IPS-NIHi7 (cell line): Measurements from ENCODE around the gene TYROBP.
"Not testable (repeated sequence)": the region's sequence is repeated elsewhere in the genome, so short reads cannot be mapped to it uniquely, and the experiment has no call there.

Source experiments
- DNase-seq: peaks from one replicate; pipeline ENCODE4 v3.0.0; 2012; ENCODE audit warnings: mixed read lengths; ENCODE audit errors: extremely low spot score

The TYROBP gene

DNA sequence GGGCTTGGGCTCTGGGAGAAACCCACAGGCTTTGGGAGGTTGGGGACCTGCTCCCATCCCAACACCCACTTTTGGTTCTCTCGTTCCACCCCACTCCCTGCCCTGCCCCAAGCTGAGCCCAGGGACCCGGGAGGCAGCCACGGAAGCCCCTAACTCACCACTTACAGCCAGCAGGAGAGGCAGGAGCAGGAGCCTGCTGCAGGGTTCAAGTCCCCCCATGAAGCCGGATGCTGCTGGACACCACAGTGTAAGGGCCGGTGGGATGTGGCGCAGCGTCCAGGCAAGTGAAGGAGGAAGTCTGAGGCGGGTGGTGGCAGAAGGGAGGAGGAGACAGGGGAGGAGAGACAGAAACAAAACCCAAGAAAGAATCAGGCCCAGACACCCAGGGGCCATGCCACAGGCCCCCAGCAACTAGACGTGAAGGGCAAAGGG lies at the start of gene TYROBP:
Gene TYROBP, minus strand, starts transcription at position 286 of the 432 bp plus-strand sequence. Its CDS starts 67 bp downstream, at position 219.
- DNase-seq, result no peak

DNA sequence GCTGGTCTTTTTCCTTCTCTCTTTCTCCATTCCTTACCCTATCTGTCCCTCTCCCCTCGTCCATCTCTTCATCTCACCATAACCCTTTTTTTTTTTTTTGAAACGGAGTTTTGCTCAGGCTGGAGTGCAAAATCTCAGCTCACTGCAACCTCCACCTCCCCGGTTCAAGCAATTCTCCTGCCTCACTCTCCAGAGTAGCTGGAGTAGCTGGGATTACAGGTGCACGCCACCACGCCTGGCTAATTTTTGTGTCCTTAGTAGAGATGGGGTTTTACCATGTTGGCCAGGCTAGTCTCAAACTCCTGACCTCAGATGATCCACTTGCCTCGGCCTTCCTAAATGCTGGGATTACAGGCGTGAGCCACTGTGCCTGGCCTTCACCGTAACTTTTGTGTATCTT lies 49.3 kb upstream of the TYROBP start:
- not testable (repeated sequence) for DNase-seq

- DNase-seq, result no peak
These were observed 48.0 kb upstream of the TYROBP start for GRCh38 chr19:35955881-35956634.

DNA sequence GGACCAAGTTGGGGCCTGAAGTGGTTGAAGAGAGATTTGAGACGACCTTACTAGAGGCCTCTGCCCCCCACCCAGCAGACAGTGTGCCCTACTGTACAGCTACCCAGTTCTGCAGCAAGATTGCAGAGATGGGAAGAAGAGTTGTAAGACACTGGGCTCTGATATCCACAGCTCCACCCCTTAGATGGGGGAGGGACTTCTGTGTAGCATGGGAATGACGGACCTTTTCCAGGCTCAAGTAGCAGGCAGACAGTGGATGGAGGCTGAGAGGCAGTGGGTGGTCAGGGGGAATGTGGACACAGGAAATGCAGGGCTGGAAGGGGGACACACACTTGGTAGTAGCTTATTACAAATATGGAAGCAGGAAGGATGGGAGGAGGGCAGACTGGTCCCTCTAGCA lies 41.0 kb upstream of the TYROBP start:
- peak; percentile 48 for DNase-seq

DNA sequence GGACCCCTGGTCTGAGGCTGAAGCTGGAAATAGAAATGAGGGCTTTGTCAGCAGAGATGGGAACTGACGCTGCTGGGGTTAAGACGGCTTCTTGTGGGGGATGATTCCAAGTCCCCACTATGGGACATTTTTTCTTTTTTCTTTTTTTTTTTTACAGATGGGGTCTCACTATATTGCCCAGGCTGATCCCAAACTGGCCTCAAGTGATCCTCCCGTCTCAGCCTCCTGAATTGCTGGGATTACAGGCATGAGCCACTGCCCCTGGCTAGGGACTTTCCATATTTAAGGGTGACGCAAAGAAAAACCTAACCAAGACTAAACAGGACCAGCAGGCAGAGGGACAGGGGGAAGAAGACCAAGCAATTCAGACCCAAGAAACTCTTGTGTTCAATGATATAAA lies 38.1 kb upstream of the TYROBP start:
- no peak for DNase-seq

DNA sequence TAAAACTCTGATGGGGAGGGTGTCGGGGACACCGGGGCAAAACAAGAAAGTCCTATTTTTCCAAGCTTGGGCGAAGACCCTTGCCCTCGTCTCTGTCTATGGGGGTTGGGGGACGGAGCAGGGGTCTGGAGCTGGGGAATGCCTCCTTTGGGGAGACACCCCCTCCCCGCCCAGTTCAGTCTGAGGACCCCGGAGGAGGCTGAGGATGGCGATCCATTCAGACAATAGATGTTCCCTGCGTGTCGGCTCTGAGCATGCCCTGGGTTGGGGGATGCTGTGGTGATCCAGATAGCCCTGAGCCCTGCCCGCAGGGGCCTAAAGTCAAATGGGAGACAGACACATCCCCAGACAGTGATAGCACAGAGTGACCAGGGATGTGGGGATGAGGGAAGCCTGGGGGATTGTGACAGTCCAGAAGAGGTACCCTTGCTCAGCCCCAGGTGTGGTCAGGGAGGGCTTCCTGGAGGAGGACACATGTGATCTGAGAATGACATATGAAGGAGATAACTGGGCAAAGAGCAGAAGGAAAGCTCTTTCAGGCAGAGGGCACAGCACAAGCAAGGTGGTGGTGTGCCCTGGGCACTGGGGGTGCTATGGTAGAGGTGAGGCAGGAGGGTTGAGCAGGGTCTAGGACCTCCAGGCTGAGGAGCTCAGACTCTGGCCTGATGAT lies 37.2 kb upstream of the TYROBP start:
- no peak for DNase-seq

- DNase-seq, result no peak
These were observed 36.5 kb upstream of the TYROBP start for GRCh38 chr19:35944556-35944955.

DNA sequence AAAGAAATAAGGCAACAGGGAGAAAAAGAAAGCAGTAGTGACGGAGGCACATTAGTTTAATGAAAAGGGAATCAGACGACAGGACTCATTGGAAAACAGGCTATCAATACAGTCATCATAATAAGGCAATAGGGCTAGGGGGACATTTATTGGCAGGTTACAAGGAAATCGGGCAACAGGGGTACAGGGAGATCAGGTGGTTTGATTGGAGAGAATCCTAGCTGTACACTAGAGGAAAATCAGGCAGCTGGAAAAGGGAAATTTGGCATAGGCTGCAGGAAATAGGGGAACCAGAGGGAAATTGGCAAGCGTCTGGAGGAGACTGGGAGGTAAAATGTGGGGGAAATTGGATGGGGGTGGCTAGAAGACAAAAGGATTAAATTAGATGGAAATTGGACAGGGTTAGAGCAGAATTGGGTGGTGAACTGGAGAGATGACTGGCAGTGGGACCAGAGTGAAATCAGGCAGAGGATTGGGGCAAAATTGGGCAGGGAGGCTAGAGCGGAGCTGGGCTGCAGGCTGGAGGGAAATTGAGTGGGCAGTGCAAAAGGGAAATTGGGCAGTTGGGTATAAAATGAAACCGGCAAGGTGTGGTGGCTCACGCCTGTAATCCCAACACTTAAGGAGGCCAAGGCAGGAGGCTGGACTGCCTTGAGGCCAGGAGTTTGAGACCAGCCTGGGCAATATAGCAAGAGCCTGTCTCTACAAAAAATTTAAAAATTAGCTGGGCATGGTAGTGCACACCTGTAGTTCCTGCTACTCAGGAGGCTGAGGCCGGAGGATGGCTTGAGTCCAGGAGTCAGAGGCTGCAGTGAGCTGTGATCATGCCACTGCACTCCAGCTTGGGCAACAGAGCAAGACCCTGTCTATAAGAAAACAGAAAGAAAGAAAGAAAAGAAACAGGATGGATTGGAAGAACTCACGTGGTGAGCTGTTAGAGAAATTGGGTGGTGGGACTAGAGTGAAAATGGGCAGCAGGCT lies 35.5 kb upstream of the TYROBP start:
- no peak for DNase-seq

- DNase-seq, result no peak
These were observed 34.1 kb upstream of the TYROBP start for GRCh38 chr19:35942235-35942634.

- DNase-seq, result no peak
These were observed 32.7 kb upstream of the TYROBP start for GRCh38 chr19:35940839-35941238.

GRCh38 chr19:35940078-35940775 lies 32.1 kb upstream of the TYROBP start:
- no peak for DNase-seq

- DNase-seq, result no peak
These were observed 31.4 kb upstream of the TYROBP start for GRCh38 chr19:35939307-35940077.

DNA sequence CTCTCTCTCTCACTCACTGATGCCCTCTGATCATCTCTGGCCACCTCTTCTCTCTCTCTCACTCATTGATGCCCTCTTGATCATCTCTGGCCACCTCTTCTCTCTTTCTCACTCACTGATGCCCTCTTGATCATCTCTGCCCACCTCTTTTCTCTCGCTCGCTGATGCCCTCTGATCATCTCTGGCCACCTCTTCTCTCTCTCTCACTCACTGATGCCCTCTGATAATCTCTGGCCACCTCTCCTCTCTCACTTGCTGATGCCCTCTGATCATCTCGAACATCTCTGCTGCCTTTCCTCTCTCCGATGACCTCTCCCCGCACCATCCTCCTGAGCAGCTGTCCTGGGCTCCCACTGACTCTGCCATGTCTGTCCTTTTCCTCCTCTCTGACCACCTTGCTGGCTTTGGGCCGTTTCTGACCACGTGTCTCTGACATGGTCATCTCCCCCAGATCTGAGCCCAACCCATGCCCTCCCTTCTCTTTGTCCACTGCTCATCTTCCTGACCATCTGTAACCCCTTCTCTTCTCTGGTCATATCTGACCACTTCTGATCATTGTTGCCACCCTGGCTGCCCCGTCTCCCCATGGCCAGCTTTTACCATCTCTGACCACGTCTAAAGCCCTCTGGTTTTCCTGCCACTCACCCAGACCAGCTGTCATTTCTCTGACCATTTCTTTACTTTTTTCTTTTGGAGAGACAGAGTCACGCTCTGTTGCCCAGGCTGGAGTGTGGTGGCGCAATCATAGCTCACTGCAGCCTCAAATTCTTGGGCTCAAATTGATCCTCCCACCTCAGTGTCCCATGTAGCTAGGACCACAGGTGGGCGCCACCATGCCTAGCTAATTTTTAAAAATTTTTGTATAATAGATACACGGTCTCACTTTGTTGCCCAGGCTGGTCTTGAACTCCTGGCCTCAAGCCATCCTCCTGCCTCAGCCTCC lies 30.5 kb upstream of the TYROBP start:
- no peak for DNase-seq

- DNase-seq, result no peak
These were observed 29.5 kb upstream of the TYROBP start for GRCh38 chr19:35937345-35938281.

- DNase-seq, result no peak
These were observed 28.7 kb upstream of the TYROBP start for GRCh38 chr19:35936738-35937268.

DNA sequence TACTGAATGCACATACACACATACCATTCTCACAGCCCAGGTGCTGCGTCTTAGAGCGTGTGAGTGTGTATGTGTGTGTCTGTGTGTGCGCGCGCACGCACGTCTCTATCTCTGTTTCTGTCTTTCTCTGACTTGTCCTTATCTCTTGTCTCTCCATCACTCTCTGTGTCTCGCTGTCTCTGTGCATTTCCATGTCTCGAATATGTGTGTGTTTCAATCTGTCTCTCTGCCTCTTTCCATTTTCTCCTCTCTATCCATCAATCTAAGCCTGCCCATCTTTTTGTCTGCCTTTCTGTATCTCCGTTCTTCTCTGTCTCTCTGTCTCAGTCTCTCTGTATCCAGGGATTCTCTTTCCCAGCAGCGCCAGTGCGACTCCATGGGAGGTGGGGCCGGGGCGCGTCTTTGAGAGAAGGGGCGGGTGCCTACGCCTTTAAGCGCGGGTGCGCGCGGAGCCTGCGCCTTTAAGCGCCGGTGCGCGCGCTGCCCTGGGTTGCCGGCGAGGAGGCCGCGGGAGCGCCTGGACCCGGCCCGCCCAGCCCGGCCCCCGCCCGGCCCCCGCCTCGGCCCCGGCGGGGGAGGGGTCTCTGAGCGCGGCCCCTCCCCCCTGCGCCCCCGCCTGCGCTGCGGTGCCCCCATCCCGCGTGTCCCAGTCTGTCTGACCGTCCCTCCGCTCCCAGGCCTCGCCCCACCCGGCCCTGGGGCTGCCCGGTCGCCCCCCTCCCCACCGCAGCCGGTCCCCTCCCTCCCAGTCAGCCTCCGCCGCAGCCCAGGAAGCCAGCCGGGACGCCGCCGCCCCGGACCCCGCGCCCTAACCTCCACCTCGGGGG lies 28.0 kb upstream of the TYROBP start, which contains the start of gene LRFN3:
Gene LRFN3, plus strand, starts transcription at position 464 of the 827 bp plus-strand sequence. CDS start 3,052 bp downstream, outside the sequence.
- peak; percentile 87 for DNase-seq

DNA sequence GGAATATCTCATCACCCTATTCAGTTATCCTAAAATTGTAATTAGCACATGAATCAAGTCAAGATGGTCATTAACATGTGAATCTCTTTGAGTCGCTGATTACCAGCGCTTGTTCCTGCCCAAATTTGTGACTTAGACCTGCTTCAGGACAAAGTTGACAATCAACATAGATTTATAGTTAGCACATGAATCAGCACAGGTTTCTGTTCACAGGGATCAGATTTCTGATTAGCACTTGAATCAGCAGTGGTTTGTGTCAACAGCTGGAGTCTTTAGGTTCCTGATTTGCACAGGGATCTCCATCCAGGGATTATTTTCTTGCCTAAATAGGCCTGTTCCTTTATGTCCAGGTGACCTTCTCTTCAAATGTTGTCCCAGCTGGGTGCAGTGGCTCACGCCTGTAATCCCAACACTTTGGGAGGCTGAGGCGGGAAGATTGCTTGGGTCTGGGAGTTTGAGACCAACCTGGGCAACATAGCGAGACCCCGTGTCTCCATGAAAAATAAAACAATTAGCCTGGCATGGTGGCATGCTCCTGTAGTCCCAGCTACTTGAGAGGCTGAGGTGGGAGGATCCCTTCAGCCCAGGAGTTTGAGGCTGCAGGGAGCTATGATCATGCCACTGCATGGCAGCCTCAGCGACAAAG lies 24.3 kb upstream of the TYROBP start:
- DNase-seq, result no peak
